Measurements from ENCODE around the gene NCK1.

DNA sequence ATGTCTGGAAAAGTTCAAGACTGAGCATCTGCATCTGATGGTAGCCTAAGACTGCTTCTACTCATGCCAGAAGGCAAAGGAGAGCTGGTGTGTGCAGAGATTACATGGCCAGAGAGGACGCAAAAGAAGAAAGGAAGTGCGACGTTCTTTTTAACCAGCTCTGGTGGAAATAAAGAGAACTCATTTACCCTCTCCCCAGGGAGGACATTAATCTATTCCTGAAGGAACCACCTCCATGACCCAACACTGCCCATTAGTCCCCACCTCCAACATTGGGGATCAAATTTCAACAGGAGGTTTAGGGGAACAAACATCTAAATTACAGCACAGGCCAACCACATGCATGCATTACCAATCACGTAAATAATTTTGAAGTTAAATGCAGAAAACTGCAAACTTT is 1.5 kb upstream of the NCK1 start:
- TF ChIP-seq TBL1XR1 (IDR thresholded peaks at IDR 0.05; ENCODE audit: borderline replicate concordance, low read length, partially characterized antibody) (no peak), HNRNPL (IDR thresholded peaks at IDR 0.05; ENCODE audit: low read depth, low read length) (no peak)
